Activated CD4-positive, alpha-beta T cell treated with anti-CD3 and anti-CD28 coated beads, Interleukin-2, amount 10 ng/mL, durations not matched to agents 24 days and 14 days (primary cell): ENCODE data around the gene TCF4. TPM values are rescaled to one million over a fixed set of nuclear protein-coding genes. Genes with fewer than 3 reads are reported as not detected.

Source experiments
- DNase-seq: peaks from one replicate; pipeline ENCODE4 v3.0.0; 2022
- H3K27ac Mint-ChIP-seq: one replicate; pipeline ENCODE4 v1.8.0; 2022; ENCODE audit warnings: mild to moderate bottlenecking, mixed read lengths
- H3K27me3 Mint-ChIP-seq: one replicate; pipeline ENCODE4 v1.8.0; 2022; ENCODE audit warnings: mixed read lengths
- H3K36me3 Mint-ChIP-seq: one replicate; pipeline ENCODE4 v1.8.0; 2022; ENCODE audit warnings: low read depth, mild to moderate bottlenecking, mixed read lengths
- H3K4me1 Mint-ChIP-seq: one replicate; pipeline ENCODE4 v1.8.0; 2021; ENCODE audit warnings: mixed read lengths
- H3K4me3 Mint-ChIP-seq: one replicate; pipeline ENCODE4 v1.8.0; 2022; ENCODE audit warnings: mild to moderate bottlenecking, moderate library complexity, mixed read lengths
- H3K9me3 Mint-ChIP-seq: one replicate; pipeline ENCODE4 v1.8.0; 2021; ENCODE audit warnings: mixed read lengths
- intact Hi-C: fragments of 100-400 bp; cut with micrococcal nuclease; formaldehyde crosslinking; loops from one replicate; pipeline ENCODE4 v1.15.1; 2023
- total RNA-seq: library from RNA; stranded (reverse); gene quantifications from 2 replicates; pipeline ENCODE4 v1.2.3, GENCODE V29; 2022

The TCF4 gene
- total RNA-seq, 1 donor from 2014 or later = 2.6 TPM

DNA sequence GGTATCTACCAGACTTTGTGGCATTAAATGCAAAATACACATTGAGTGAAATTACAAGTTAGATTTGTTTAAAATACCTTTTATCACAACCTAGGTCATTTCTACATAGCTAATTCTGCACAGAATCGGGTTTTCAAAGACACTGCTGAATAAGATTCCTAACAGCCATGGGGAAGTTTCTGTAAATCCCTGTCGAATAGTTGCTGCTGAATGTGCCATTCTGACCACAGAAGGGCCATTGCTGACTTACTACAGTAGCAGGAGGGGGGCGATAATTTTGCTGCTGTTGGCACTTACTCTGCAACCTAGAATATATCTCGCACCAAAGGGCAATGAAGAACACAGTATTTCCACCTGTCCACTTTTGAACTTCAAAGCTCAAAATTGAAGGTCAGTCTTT is 232.8 kb downstream of the TCF4 start:
- H3K4me1 Mint-ChIP-seq = no peaks in the 10 kb centered on the region
- H3K4me3 Mint-ChIP-seq = no peak overlapping the region
- intact Hi-C loops = no loop called here
- peaks cover 7% of the 10 kb centered on the region for H3K27me3 Mint-ChIP-seq
- H3K27ac Mint-ChIP-seq = no peak overlapping the region
- no peaks in the 10 kb centered on the region for H3K9me3 Mint-ChIP-seq
- H3K36me3 Mint-ChIP-seq = no peaks in the 10 kb centered on the region
- no peak for DNase-seq

DNA sequence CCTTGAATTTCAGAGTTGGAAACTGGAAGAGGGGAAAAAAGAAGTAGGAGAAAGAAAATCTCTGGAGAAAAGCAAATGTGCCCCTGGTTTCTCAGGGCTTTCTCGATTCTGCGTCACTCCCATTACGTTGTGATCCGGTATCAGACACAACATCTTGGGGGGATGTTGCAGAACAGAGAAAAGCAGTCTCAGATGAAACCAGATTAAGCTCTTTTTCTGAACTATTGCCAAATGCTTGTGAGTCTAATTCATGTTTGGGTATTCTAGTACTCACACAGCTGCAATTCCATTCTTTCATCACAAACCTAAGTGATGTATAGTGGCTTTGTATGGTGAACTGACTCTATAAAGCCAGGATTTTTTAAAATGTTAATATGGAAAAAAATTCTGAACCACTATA is 233.2 kb downstream of the TCF4 start:
- H3K4me3 Mint-ChIP-seq = no peak overlapping the region
- H3K27me3 Mint-ChIP-seq = peaks cover 7% of the 10 kb centered on the region
- no peaks in the 10 kb centered on the region for H3K4me1 Mint-ChIP-seq
- no peak overlapping the region for H3K27ac Mint-ChIP-seq
- no peaks in the 10 kb centered on the region for H3K9me3 Mint-ChIP-seq
- no peaks in the 10 kb centered on the region for H3K36me3 Mint-ChIP-seq
- no peak for DNase-seq
- intact Hi-C loops = no loop called here

- Mint-ChIP-seq H3K27me3 (peaks cover 7% of the 10 kb centered on the region), H3K4me3 (no peak overlapping the region), H3K4me1 (no peaks in the 10 kb centered on the region), H3K36me3 (no peaks in the 10 kb centered on the region), H3K9me3 (no peaks in the 10 kb centered on the region), H3K27ac (no peak overlapping the region)
- DNase-seq = no peak
- intact Hi-C loops = no loop called here
These were observed 234.2 kb downstream of the TCF4 start for GRCh38 chr18:55353806-55354205.

DNA sequence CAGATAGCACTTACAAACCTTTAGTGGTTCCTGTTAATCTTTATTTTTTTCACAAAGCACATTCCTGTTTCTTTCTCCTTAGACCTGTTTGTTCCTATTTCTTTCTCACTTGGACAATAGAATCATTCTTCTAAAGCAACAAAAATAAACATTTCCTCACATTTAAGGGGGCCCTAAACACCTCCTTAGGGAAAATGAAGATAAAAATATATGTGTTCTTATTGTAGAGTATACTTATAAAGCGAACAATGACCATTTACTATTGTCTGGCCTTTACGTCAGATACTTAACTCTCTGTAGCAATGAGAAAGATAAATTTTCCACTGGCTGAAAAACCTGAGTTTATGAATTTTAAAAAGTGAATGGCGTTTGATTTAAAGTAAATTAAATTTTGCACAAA is 234.6 kb downstream of the TCF4 start:
- intact Hi-C loops = no loop called here
- no peaks in the 10 kb centered on the region for H3K36me3 Mint-ChIP-seq
- no peak overlapping the region for H3K27ac Mint-ChIP-seq
- no peak for DNase-seq
- no peak overlapping the region for H3K4me3 Mint-ChIP-seq
- H3K27me3 Mint-ChIP-seq = peaks cover 7% of the 10 kb centered on the region
- H3K9me3 Mint-ChIP-seq = no peaks in the 10 kb centered on the region
- H3K4me1 Mint-ChIP-seq = no peaks in the 10 kb centered on the region

GRCh38 chr18:55351980-55352714 is 235.8 kb downstream of the TCF4 start:
- intact Hi-C loops = no loop called here
- DNase-seq = no peak
- no peaks in the 10 kb centered on the region for H3K9me3 Mint-ChIP-seq
- H3K36me3 Mint-ChIP-seq = no peaks in the 10 kb centered on the region
- no peak overlapping the region for H3K27ac Mint-ChIP-seq
- H3K4me3 Mint-ChIP-seq = no peak overlapping the region
- H3K27me3 Mint-ChIP-seq = peaks cover 7% of the 10 kb centered on the region
- no peaks in the 10 kb centered on the region for H3K4me1 Mint-ChIP-seq

- Mint-ChIP-seq H3K9me3 (no peaks in the 10 kb centered on the region), H3K36me3 (no peaks in the 10 kb centered on the region), H3K4me3 (no peak overlapping the region), H3K27ac (no peak overlapping the region), H3K27me3 (peaks cover 7% of the 10 kb centered on the region), H3K4me1 (no peaks in the 10 kb centered on the region)
- intact Hi-C loops = no loop called here
- DNase-seq = no peak
These were observed 236.7 kb downstream of the TCF4 start for GRCh38 chr18:55351241-55351691.

DNA sequence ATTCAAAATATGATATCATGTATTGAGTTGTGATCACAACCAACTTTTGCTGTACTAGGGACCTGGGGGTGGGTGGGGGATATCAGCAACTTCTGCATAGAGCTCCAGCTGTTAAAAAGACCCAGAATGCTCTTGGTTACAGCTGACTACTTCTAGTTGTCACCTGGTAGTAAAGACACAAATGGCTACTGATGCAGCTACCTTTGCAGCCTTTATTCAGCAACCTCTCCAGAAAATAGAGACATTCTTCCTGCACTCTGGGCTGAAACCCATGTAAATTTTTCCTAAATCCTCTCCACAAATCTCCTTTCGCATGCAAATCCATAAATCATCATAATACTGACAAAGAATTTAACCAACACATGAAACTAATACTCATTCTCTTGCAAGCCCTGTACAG is 238.3 kb downstream of the TCF4 start:
- DNase-seq = no peak
- peaks cover 8% of the 10 kb centered on the region for H3K27me3 Mint-ChIP-seq
- H3K9me3 Mint-ChIP-seq = no peaks in the 10 kb centered on the region
- no peaks in the 10 kb centered on the region for H3K4me1 Mint-ChIP-seq
- intact Hi-C loops = no loop called here
- H3K27ac Mint-ChIP-seq = no peak overlapping the region
- H3K36me3 Mint-ChIP-seq = no peaks in the 10 kb centered on the region
- no peak overlapping the region for H3K4me3 Mint-ChIP-seq

GRCh38 chr18:55346961-55347740 is 240.8 kb downstream of the TCF4 start:
- Mint-ChIP-seq H3K4me3 (no peak overlapping the region), H3K27ac (no peak overlapping the region), H3K27me3 (peaks cover 4% of the 10 kb centered on the region), H3K9me3 (no peaks in the 10 kb centered on the region), H3K4me1 (no peaks in the 10 kb centered on the region), H3K36me3 (no peaks in the 10 kb centered on the region)
- no peak for DNase-seq
- intact Hi-C loops = no loop called here

- Mint-ChIP-seq H3K36me3 (no peaks in the 10 kb centered on the region), H3K4me3 (no peak overlapping the region), H3K4me1 (no peaks in the 10 kb centered on the region), H3K9me3 (no peaks in the 10 kb centered on the region), H3K27me3 (peaks cover 4% of the 10 kb centered on the region), H3K27ac (no peak overlapping the region)
- no peak for DNase-seq
- intact Hi-C loops = no loop called here
These were observed 241.6 kb downstream of the TCF4 start for GRCh38 chr18:55346387-55346786.

DNA sequence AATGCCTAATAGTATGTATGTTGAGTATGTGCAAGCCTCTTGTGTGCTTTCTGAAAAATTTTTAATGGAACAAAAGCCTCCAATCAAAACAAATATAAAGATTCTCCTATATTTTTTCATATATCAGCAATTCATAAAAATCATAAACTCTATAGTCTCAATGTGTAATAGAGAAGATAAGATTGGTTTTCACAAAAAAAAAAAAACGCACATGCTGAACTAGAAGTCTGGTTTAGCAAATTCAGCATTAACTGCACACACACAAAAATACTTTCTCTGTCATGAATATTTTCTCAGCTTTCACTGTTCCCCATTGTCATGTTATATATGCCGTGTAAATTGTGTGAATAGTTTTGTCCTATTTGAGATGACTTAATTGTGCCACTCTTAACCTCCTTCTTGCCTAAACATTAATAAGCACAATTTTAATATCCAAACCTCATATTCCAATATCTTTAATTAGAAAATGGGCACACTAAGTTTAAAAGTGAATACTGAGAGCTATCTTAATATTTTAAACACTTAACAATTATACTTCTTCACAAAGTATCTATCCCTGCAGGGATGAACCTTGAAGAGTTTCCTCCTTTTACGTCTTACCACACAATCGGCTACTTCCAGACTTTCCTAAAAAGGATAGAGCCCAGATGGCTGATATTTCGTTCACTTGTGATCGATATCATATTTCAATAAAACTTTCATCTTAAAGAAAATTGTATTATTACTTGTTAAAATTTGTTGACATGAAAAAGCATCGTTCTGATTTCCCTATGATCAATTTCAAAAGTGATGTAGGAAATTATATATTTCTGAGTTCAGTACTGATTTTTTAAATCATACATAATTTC is 242.7 kb downstream of the TCF4 start:
- Mint-ChIP-seq H3K27ac (no peak overlapping the region), H3K36me3 (no peaks in the 10 kb centered on the region), H3K4me3 (no peak overlapping the region), H3K4me1 (no peaks in the 10 kb centered on the region), H3K27me3 (peaks cover 2% of the 10 kb centered on the region), H3K9me3 (no peaks in the 10 kb centered on the region)
- no peak for DNase-seq
- intact Hi-C loops = no loop called here

DNA sequence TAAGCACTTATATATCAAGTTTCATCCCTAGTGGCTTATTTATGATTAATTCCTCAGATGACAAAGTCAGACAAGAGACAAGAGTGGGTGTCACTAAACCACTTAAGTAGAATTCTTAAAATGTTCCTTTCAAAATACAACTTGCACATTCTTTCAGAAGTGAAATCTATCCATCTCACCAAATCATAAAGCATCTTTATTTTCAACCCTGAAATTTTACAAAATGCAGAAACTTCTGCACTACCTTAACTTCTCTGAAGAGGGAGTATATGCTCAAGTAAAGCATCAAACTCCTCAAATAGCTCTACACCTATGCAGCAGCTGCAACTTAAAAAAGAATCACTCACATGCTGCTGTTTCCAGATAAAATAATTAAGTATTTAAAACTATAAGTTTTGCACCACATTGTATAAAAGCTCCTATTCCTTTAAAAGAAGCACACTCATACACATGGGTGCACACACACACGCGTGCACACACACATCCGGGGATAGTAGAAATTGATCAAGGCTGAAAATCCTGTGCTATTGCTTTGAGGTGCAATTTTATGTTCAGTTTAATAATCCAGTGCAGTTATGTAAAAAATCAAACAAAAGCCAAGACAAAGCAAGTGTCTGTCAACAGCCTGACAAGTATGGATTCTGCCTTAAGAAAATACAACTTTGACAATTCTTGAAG is 244.5 kb downstream of the TCF4 start:
- no peak overlapping the region for H3K4me3 Mint-ChIP-seq
- no peak for DNase-seq
- H3K27ac Mint-ChIP-seq = no peak overlapping the region
- no peaks in the 10 kb centered on the region for H3K9me3 Mint-ChIP-seq
- no peaks in the 10 kb centered on the region for H3K4me1 Mint-ChIP-seq
- peaks cover 2% of the 10 kb centered on the region for H3K27me3 Mint-ChIP-seq
- intact Hi-C loops = no loop called here
- no peaks in the 10 kb centered on the region for H3K36me3 Mint-ChIP-seq

DNA sequence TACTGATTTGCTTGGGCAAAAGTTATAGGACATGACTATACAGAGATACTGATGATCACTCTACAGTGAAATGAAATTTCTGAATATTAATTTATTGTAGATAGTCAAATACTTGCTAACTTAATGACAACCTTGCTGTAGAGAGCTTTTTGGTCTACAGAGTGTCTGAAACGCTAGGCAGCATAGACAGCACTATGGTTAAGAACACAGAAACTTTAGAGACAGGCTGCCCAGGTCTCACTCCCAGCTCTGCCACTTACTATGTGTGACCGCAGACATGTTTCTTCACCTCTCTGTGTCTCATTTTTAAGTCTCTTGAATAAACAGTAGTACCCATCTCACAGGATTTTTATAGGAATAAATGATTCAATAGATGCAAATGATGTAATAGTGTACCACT is 247.0 kb downstream of the TCF4 start:
- Mint-ChIP-seq H3K36me3 (no peaks in the 10 kb centered on the region), H3K27me3 (peaks cover 8% of the 10 kb centered on the region), H3K9me3 (no peaks in the 10 kb centered on the region), H3K4me1 (no peaks in the 10 kb centered on the region), H3K4me3 (no peak overlapping the region), H3K27ac (no peak overlapping the region)
- intact Hi-C loops = no loop called here
- no peak for DNase-seq

DNA sequence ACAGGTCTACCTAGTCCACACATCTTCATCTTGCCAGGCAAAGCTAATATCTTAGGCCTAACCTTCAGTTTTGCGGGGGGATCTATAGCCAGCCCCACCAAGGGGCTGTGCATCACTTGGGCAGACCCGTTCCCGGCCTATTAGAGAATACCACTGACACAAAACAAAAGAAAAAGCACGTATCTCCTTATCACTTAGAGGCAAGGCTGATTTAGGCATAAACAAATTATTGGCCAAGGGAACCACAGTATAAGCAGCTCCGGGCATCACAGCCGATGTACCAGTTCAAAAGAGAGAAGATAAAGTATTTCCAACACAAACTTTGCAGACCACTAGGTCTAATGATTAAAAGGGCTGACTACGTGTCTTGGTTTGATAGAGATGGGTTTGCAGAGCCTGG is 248.0 kb downstream of the TCF4 start:
- Mint-ChIP-seq H3K4me1 (no peaks in the 10 kb centered on the region), H3K27me3 (peaks cover 6% of the 10 kb centered on the region), H3K27ac (no peak overlapping the region), H3K9me3 (no peaks in the 10 kb centered on the region), H3K36me3 (no peaks in the 10 kb centered on the region), H3K4me3 (no peak overlapping the region)
- intact Hi-C loops = no loop called here
- no peak for DNase-seq
